ENCODE results near the gene NHS. TPM values are rescaled to one million over a fixed set of nuclear protein-coding genes. Genes with fewer than 3 reads are reported as not detected.

Gene NHS
- total and polyA plus RNA-seq, 2 of the 4 experiments (the other 2 are of a cell fraction): 0.36 to 0.90 TPM

DNA sequence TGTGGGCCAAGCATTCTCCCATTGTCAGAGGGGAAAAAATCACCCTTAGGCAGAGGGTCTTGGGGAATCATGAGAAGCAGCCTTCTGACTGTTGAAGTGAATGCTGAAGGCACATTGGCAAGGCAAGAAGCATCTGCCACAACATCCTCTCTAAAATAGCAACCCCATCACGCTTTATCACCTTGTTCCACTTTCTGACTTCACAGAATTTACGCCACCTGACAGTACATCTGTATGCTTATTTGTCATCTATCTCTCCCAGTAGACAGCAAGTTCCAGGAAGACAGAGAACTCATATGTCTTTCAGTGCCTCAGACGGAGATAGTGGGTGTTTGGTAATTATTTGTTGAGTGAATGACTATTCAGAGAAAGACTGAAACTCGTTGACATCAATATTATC lies 293.9 kb downstream of the NHS start:
- in situ Hi-C loops (cut with MboI; ENCODE audit: low sequenced_read_pairs): no loop called here
- no peaks in the 10 kb centered on the region for H3K36me3 ChIP-seq (ENCODE audit: control insufficient read depth, insufficient read depth, low read length)

More for the DNA sequence above, 293.9 kb downstream of the NHS start:
- Histone ChIP-seq H2BK15ac (ENCODE audit: low read depth, low read length) (no peak overlapping the region), H2BK5ac (ENCODE audit: low read depth, low read length, poor library complexity, severe bottlenecking) (no peak overlapping the region), H2AK5ac (ENCODE audit: low read depth, low read length) (no peak overlapping the region), H3K56ac (ENCODE audit: extremely low read depth, insufficient read depth, low read length) (no peak overlapping the region), H2BK120ac (ENCODE audit: low read depth, low read length) (no peak overlapping the region), H3K4me3 (ENCODE audit: insufficient read depth, low read depth, low read length) (no peak overlapping the region), H3K18ac (ENCODE audit: low read depth, low read length) (no peak overlapping the region), H3K4me2 (ENCODE audit: low read depth, low read length) (no peak overlapping the region), H2BK20ac (ENCODE audit: low read depth, low read length) (no peak overlapping the region), H3K27ac (ENCODE audit: insufficient read depth, low read length) (no peak overlapping the region), H3K4ac (ENCODE audit: low read depth, low read length) (no peak overlapping the region), H4K20me1 (ENCODE audit: insufficient read depth, low read length) (no peaks in the 10 kb centered on the region), H4K5ac (ENCODE audit: low read depth, low read length) (no peak overlapping the region), H4K91ac (ENCODE audit: insufficient read depth, low read depth, low read length) (no peak overlapping the region), H3K4me1 (ENCODE audit: control insufficient read depth, insufficient read depth, low read length) (no peaks in the 10 kb centered on the region), H3K14ac (replicated peaks; ENCODE audit: low read depth, low read length) (no peak overlapping the region), H3K9me3 (ENCODE audit: control insufficient read depth, insufficient read depth, low read length) (no peaks in the 10 kb centered on the region), H4K8ac (ENCODE audit: low read depth in 2 of 2, low read length in 2 of 2) (no peak overlapping the region), H3K9ac (ENCODE audit: low read depth, low read length) (no peak overlapping the region), H3K9me1 (ENCODE audit: insufficient read depth, low read length) (no peaks in the 10 kb centered on the region), H3K23ac (ENCODE audit: low read depth, low read length) (no peak overlapping the region), H3K79me1 (ENCODE audit: low read depth in 1 of 2, low read length in 2 of 2) (no peaks in the 10 kb centered on the region), H2AFZ (replicated peaks; ENCODE audit: low read length, poor library complexity) (no peak overlapping the region), H2AK9ac (replicated peaks; ENCODE audit: low read depth, low read length, poor library complexity) (no peak overlapping the region), H3K27me3 (ENCODE audit: control insufficient read depth, insufficient read depth, low read length) (peaks cover 2% of the 10 kb centered on the region)
- WGBS, 2 experiments (ENCODE audit: extremely low coverage in 2 of 2, insufficient read length in 1 of 2): no CpG with 5 or more reads among the region's 4 CpGs
- intact Hi-C loops (cut with micrococcal nuclease) (no loop called here), dilution Hi-C loops (cut with HindIII; ENCODE audit: low sequenced_read_pairs, unreplicated experiment) (no loop called here)
- no peak for DNase-seq
- ATAC-seq (ENCODE audit: low read depth): no peak
- POLR2A ChIA-PET (ENCODE audit: unreplicated experiment): no interaction called here
- CTCF ChIA-PET: no interaction called here
- TF ChIP-seq CHD1 (IDR thresholded peaks at IDR 0.05; ENCODE audit: low read depth, low read length) (no peak), RAD21 (IDR thresholded peaks at IDR 0.05; ENCODE audit: low read length) (no peak), FOS (IDR thresholded peaks at IDR 0.05; ENCODE audit: low read depth, low read length) (no peak), SMC3 (IDR thresholded peaks at IDR 0.05; ENCODE audit: low read depth, low read length) (no peak), BHLHE40 (IDR thresholded peaks at IDR 0.05; ENCODE audit: low read depth, low read length) (no peak), POLR2A (IDR thresholded peaks at IDR 0.05; ENCODE audit: low read depth, low read length) (no peak), MAZ (IDR thresholded peaks at IDR 0.05; ENCODE audit: borderline replicate concordance, low read depth, low read length) (no peak), MXI1 (IDR thresholded peaks at IDR 0.05; ENCODE audit: borderline replicate concordance, low read depth, low read length) (no peak), NFE2L2 (IDR thresholded peaks at IDR 0.05; ENCODE audit: low read depth, low read length) (no peak), MAFK (IDR thresholded peaks at IDR 0.05; ENCODE audit: low read depth, low read length) (no peak)
- TF ChIP-seq, protein P1, sequence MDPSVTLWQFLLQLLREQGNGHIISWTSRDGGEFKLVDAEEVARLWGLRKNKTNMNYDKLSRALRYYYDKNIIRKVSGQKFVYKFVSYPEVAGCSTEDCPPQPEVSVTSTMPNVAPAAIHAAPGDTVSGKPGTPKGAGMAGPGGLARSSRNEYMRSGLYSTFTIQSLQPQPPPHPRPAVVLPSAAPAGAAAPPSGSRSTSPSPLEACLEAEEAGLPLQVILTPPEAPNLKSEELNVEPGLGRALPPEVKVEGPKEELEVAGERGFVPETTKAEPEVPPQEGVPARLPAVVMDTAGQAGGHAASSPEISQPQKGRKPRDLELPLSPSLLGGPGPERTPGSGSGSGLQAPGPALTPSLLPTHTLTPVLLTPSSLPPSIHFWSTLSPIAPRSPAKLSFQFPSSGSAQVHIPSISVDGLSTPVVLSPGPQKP (IDR thresholded peaks at IDR 0.05; ENCODE audit: borderline replicate concordance, low read depth, low read length): no peak
- TF ChIP-seq, protein P2, sequence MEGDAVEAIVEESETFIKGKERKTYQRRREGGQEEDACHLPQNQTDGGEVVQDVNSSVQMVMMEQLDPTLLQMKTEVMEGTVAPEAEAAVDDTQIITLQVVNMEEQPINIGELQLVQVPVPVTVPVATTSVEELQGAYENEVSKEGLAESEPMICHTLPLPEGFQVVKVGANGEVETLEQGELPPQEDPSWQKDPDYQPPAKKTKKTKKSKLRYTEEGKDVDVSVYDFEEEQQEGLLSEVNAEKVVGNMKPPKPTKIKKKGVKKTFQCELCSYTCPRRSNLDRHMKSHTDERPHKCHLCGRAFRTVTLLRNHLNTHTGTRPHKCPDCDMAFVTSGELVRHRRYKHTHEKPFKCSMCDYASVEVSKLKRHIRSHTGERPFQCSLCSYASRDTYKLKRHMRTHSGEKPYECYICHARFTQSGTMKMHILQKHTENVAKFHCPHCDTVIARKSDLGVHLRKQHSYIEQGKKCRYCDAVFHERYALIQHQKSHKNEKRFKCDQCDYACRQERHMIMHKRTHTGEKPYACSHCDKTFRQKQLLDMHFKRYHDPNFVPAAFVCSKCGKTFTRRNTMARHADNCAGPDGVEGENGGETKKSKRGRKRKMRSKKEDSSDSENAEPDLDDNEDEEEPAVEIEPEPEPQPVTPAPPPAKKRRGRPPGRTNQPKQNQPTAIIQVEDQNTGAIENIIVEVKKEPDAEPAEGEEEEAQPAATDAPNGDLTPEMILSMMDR (conservative IDR thresholded peaks at IDR 0.05; ENCODE audit: low read depth, low read length): no peak
- TF ChIP-seq, protein P3, sequence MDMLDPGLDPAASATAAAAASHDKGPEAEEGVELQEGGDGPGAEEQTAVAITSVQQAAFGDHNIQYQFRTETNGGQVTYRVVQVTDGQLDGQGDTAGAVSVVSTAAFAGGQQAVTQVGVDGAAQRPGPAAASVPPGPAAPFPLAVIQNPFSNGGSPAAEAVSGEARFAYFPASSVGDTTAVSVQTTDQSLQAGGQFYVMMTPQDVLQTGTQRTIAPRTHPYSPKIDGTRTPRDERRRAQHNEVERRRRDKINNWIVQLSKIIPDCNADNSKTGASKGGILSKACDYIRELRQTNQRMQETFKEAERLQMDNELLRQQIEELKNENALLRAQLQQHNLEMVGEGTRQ (IDR thresholded peaks at IDR 0.05; ENCODE audit: low read depth, low read length): no peak
- BruUV-seq (replicated peaks): no TSS peak
